EL (cell line): ENCODE data around the gene FH.

ENCODE experiments used
- DNase-seq: peaks from one replicate; pipeline ENCODE4 v3.0.0-alpha.2; 2016

Gene FH

DNA sequence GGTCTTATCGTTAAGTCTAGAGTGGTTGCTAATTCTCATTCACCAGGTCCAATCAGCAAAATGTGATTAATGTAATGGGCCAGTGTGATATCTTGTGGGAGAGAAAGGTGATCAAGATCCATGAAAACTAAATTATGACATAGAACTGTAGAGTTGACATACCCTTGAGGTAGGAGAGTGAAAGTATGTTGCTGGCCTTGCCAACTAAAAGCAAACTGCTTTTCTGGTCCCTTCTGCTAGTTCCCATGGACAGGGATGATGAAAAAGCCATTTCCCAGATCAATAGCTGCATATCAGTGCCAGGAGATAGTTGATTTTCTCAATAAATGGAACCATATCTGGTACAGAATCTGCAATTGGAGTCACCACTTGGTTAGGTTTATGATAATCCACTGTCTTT lies 65.8 kb downstream of the FH start:
- no peak for DNase-seq

DNA sequence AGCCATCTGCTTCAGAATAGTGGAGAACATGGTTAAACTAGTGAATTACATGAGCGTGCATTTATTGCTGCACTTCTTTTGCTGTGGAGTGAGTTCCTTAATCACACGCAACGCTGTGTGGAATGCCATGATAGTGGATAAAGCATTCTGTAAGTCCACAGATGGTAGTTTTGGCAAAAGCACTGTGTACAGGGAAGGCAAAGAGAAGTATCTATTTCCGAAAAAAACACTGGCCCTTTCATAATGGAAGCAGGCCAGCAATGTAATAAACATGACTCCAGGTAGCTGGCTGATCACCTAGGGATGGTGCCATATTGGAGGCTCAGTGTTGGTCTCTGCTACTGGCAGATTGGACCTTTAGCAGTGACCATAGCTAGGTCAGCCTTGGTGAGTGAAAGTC lies 67.6 kb downstream of the FH start:
- DNase-seq, result no peak
